Spleen (tissue), 7 donors: ENCODE data around the gene MOGAT2.

ENCODE experiments used
- CTCF ChIP-seq, 11 experiments: fragments of 200-600 bp in 7 of 11; fragments of 450-650 bp in 4 of 11; sonication (generic) in 4 of 11; IDR thresholded peaks in 8 of 11; conservative IDR thresholded peaks in 3 of 11; 1 replicate in 7 of 11; 2 replicates in 4 of 11; pipeline versions ENCODE4 v1.4.0 to v1.8.0; 2016 to 2021; ENCODE audit warnings: antibody characterized with exemption in 11 of 11, inconsistent platforms in 4 of 11, mild to moderate bottlenecking in 1 of 11
- POLR2A ChIP-seq, 3 donors: fragments of 450-650 bp; IDR thresholded peaks; one replicate each; pipeline ENCODE4 v1.5.1; 2017; ENCODE audit warnings: antibody characterized with exemption in 3 of 3, mild to moderate bottlenecking in 1 of 3
- POLR2AphosphoS5 ChIP-seq, 3 donors: sonication (generic); formaldehyde crosslinking; IDR thresholded peaks; one replicate each; pipeline ENCODE4 v1.5.1; 2017; ENCODE audit warnings: antibody characterized with exemption in 3 of 3
- donor health status: DM: no; HTN: no; CAD: no; lungs with moderate emphysema.
- donor health status: DM: no; HTN: no; CAD: no.
- donor health status: DM: no; HTN: no; CAD: no.

GRCh38 chr11:75760243-75760642 lies 42.6 kb downstream of the MOGAT2 start:
- TF ChIP-seq CTCF (IDR thresholded peaks at IDR 0.05 in 8 of 11, conservative IDR thresholded peaks at IDR 0.05 in 3 of 11) (no peak), POLR2AphosphoS5 (IDR thresholded peaks at IDR 0.05) (no peak), POLR2A (IDR thresholded peaks at IDR 0.05) (no peak)
